Bronchial epithelial cell (primary cell): ENCODE data around the gene SGTB. TPM values are rescaled to one million over a fixed set of nuclear protein-coding genes. Genes with fewer than 3 reads are reported as not detected.
A peak's percentile ranks its signal among the peaks of the same experiment; 100 is the strongest.

Source experiments
- DNase-seq: peaks from one replicate; pipeline ENCODE4 v3.0.0-alpha.2; 2010; ENCODE audit warnings: low read depth
- FAIRE-seq: peaks from 2 replicates; lab custom pipeline; 2011; peaks lifted over from hg19 to GRCh38; lab: Jason Lieb, UNC
- H3K27me3 ChIP-seq: 2 replicates; pipeline ENCODE4 v1.5.1; 2011; ENCODE audit warnings: low read length; ENCODE audit not compliant: control insufficient read depth, insufficient read depth
- H3K36me3 ChIP-seq: 2 replicates; pipeline ENCODE4 v1.5.1; 2011; ENCODE audit warnings: low read length; ENCODE audit not compliant: control insufficient read depth, insufficient read depth
- H3K4me3 ChIP-seq: 2 replicates; pipeline ENCODE4 v1.5.1; 2011; ENCODE audit warnings: mild to moderate bottlenecking, low read depth, low read length, control low read depth
- CTCF ChIP-seq: IDR thresholded peaks from 2 replicates; pipeline ENCODE4 v1.5.1; 2011; ENCODE audit warnings: mild to moderate bottlenecking, moderate library complexity, low read length, control low read depth, inconsistent platforms; ENCODE audit not compliant: insufficient read depth, severe bottlenecking
- total RNA-seq: library from RNA; depleted of rRNA; stranded (reverse); fragments of >200 nt; gene quantifications from 2 replicates; pipeline ENCODE4 v1.2.1, GENCODE V29; 2014

The SGTB gene
- total RNA-seq, 1 donor from 2014 or later: 12.9 TPM

GRCh38 chr5:65647941-65648340 is 74.0 kb downstream of the SGTB start:
- TF ChIP-seq CTCF: no peak
- FAIRE-seq (no peak), DNase-seq (no peak)
- no peak overlapping the region for H3K4me3 ChIP-seq
- no peaks in the 10 kb centered on the region for H3K27me3 ChIP-seq
- no peaks in the 10 kb centered on the region for H3K36me3 ChIP-seq

GRCh38 chr5:65646938-65647337 is 75.0 kb downstream of the SGTB start:
- no peak for FAIRE-seq
- no peak for TF ChIP-seq CTCF
- H3K4me3 ChIP-seq: no peak overlapping the region
- H3K27me3 ChIP-seq: no peaks in the 10 kb centered on the region
- DNase-seq: no peak
- no peaks in the 10 kb centered on the region for H3K36me3 ChIP-seq

GRCh38 chr5:65640240-65640639 is 81.7 kb downstream of the SGTB start:
- DNase-seq (no peak), FAIRE-seq (no peak)
- no peak overlapping the region for H3K4me3 ChIP-seq
- H3K36me3 ChIP-seq: peaks cover 2% of the 10 kb centered on the region
- H3K27me3 ChIP-seq: no peaks in the 10 kb centered on the region
- TF ChIP-seq CTCF: no peak

GRCh38 chr5:65630981-65631380 is 90.9 kb downstream of the SGTB start:
- Histone ChIP-seq H3K27me3 (no peaks in the 10 kb centered on the region), H3K4me3 (no peak overlapping the region), H3K36me3 (peaks cover 2% of the 10 kb centered on the region)
- FAIRE-seq: no peak
- TF ChIP-seq CTCF: no peak
- DNase-seq: no peak

- no peak for FAIRE-seq
Measured at GRCh38 chr5:65625743-65626142, 96.2 kb downstream of the SGTB start.

More at GRCh38 chr5:65625743-65626142, 96.2 kb downstream of the SGTB start:
- Histone ChIP-seq H3K27me3 (no peaks in the 10 kb centered on the region), H3K36me3 (peaks cover 2% of the 10 kb centered on the region), H3K4me3 (peak overlapping the region; percentile 98)
- no peak for DNase-seq
- no peak for TF ChIP-seq CTCF
